Brain microvascular endothelial cell (primary cell): ENCODE results near the gene POT1.

Source experiments
- DNase-seq: peaks from one replicate; pipeline ENCODE4 v3.0.0-alpha.2; 2020
- H3K27ac ChIP-seq: fragments of 250-450 bp; sonication (Bioruptor Pico); 2 replicates; pipeline ENCODE4 v1.5.1; 2020; ENCODE audit warnings: mild to moderate bottlenecking, moderate library complexity
- H3K27me3 ChIP-seq: fragments of 250-450 bp; sonication (Bioruptor Pico); replicated peaks from 2 replicates; pipeline ENCODE4 v1.5.1; 2020; ENCODE audit warnings: mild to moderate bottlenecking
- H3K36me3 ChIP-seq: fragments of 250-450 bp; sonication (Bioruptor Pico); replicated peaks from 2 replicates; pipeline ENCODE4 v1.5.1; 2020; ENCODE audit warnings: mild to moderate bottlenecking
- H3K4me3 ChIP-seq: 2 replicates; pipeline ENCODE4 v1.5.1; 2011; ENCODE audit warnings: low read depth, mild to moderate bottlenecking, control low read depth, low read length, moderate library complexity
- in situ Hi-C: cut with HindIII; loops from 2 replicates; pipeline ENCODE4 v1.10.0; 2017; ENCODE audit warnings: low sequenced_read_pairs, low pct_ligation_motif_present
- TF ChIP-seq, protein P1 (sequence below): IDR thresholded peaks from 2 replicates; pipeline ENCODE4 v1.5.1; 2011; ENCODE audit warnings: low read depth, mild to moderate bottlenecking, moderate library complexity, low read length, control low read depth, inconsistent platforms; ENCODE audit errors: missing control alignments

POT1 gene

DNA sequence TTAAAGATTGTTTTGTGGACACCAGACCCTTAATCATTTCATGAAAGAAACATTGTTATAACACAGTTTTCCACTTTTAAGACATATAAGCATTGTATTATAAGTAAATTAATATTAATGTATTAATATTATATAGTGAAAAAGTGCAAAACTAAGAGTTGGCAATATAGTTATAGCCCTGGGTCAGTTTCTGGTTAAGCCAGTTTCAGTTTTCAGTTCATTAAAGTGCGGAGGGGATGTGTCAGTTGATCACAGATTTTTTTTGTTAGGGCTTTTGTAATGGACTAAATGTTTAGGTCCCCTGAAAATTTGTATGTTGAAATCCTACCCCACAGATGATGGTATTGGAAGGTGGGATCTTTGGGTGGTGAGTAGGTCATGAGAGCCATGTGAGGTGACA lies 118.3 kb downstream of the POT1 start:
- Histone ChIP-seq H3K4me3 (no peak overlapping the region), H3K27me3 (no peaks in the 10 kb centered on the region), H3K27ac (no peak overlapping the region), H3K36me3 (no peaks in the 10 kb centered on the region)
- in situ Hi-C loops: no loop called here
- TF ChIP-seq, protein P1, sequence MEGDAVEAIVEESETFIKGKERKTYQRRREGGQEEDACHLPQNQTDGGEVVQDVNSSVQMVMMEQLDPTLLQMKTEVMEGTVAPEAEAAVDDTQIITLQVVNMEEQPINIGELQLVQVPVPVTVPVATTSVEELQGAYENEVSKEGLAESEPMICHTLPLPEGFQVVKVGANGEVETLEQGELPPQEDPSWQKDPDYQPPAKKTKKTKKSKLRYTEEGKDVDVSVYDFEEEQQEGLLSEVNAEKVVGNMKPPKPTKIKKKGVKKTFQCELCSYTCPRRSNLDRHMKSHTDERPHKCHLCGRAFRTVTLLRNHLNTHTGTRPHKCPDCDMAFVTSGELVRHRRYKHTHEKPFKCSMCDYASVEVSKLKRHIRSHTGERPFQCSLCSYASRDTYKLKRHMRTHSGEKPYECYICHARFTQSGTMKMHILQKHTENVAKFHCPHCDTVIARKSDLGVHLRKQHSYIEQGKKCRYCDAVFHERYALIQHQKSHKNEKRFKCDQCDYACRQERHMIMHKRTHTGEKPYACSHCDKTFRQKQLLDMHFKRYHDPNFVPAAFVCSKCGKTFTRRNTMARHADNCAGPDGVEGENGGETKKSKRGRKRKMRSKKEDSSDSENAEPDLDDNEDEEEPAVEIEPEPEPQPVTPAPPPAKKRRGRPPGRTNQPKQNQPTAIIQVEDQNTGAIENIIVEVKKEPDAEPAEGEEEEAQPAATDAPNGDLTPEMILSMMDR: no peak
- DNase-seq: no peak

DNA sequence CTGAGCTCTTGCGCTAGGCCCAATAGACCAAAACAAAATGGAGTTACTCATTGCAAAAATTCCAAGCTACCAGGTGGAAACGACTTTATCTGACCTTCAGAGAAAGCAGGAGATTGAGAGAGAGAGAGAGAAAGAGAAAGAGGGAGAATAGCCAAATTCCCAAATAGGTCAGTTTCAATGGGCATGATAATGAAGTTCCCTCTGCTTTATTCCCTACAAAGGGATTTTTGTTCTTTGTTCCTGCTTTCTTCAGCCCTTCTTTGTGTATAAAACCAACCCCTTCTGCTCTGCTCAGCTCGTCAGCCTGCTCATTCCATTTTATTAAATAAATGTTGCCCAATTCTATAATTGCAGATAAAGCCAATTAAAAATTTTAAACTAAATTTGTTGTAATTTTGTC lies 119.0 kb downstream of the POT1 start:
- DNase-seq: no peak
- Histone ChIP-seq H3K27ac (no peak overlapping the region), H3K4me3 (no peak overlapping the region), H3K27me3 (no peaks in the 10 kb centered on the region), H3K36me3 (no peaks in the 10 kb centered on the region)
- TF ChIP-seq, protein P1: no peak
- in situ Hi-C loops: no loop called here

DNA sequence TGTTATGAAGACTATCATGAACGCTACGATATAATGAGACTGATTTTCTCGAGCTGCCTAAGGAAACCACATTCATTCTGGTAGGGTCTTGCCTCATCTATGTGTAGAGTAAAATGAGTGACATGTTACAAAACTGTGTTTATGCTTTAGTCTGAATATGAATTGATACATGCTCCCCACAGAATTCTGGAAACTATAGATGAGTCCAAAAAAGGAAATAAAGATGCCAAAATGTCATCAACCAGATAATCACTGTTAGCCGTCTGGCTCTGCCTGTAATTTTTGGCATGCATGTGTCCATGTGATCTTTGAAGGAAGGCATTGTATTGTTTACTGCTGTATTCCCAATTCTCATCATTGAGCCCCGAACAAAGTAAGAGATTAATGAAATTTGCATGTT lies 121.4 kb downstream of the POT1 start:
- TF ChIP-seq, protein P1: no peak
- Histone ChIP-seq H3K27me3 (no peaks in the 10 kb centered on the region), H3K27ac (no peak overlapping the region), H3K4me3 (no peak overlapping the region), H3K36me3 (no peaks in the 10 kb centered on the region)
- DNase-seq: no peak
- in situ Hi-C loops: no loop called here

DNA sequence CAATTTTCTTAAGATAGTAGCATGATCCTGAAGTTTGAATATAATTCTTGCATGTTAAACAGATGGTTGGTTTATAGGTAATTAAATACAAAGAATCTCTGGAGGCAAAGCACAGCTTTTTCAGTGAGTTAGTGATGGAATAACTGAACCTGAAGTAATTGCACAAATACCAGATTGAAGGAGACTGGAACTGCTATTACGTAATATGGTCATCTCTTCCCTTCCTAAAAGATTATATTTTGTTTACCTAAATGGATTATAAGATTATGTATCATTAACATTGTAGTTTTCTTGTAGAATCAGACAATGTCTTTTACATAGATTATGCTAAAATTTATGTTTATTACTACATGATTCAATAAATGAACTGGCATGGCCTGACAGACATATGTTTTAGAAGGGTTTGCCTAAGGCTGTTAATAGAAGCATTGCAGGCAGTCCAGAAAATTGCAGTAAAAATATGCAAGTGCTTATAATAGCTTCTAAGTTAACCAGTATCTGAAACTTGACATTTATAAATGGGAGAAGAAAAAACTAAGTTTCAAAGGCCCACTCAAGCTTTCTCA lies 128.2 kb downstream of the POT1 start:
- no peak for DNase-seq
- Histone ChIP-seq H3K27me3 (no peaks in the 10 kb centered on the region), H3K36me3 (no peaks in the 10 kb centered on the region), H3K4me3 (no peak overlapping the region), H3K27ac (no peak overlapping the region)
- in situ Hi-C loops: no loop called here
- TF ChIP-seq, protein P1: no peak

DNA sequence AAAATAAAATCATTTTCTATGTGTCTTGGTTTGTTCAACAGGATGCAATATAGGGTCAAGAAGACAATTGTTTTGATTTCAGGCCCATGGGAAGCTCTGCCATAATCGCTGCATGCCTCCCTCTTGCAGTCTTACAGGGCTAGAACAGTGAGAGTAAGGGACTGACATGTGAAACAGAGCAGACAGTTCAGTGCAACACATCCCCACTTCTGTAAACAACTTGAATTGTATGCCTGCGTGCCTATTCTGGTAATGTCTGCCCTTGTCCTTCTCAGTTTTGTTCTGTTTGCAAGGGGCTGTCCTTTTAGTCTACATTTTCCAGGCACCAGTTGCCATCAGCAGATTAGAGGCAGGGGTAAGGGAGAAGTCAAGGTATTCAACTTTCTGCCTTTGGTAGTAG lies 129.2 kb downstream of the POT1 start:
- no peak overlapping the region for H3K27ac ChIP-seq
- TF ChIP-seq, protein P1: no peak
- in situ Hi-C loops: no loop called here
- DNase-seq: no peak
- no peaks in the 10 kb centered on the region for H3K36me3 ChIP-seq
- H3K4me3 ChIP-seq: no peak overlapping the region
- no peaks in the 10 kb centered on the region for H3K27me3 ChIP-seq

DNA sequence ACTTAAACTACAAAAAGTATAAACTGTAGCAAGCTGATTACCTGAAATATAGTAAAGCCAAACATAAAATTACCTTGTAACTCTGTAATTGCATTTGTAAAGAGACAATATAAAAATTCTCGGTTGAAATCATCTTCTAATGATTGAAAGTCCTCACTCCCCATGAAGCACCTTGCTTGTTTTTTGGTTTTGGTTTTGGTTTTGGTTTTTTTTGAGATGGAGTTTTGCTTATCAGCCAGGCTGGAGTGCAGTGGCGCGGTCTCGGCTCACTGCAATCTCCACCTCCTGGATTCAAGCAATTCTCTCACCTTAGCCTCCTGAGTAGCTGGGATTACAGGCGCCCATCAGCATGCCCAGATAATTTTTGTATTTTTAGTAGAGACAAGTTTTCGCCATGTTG lies 130.2 kb downstream of the POT1 start:
- Histone ChIP-seq H3K4me3 (no peak overlapping the region), H3K27ac (no peak overlapping the region), H3K36me3 (no peaks in the 10 kb centered on the region), H3K27me3 (no peaks in the 10 kb centered on the region)
- in situ Hi-C loops: no loop called here
- DNase-seq: no peak
- TF ChIP-seq, protein P1: no peak
